Umbilical cord (tissue), 2 donors: ENCODE measurements around the gene ITSN1. TPM values are rescaled to one million over a fixed set of nuclear protein-coding genes. Genes with fewer than 3 reads are reported as not detected.

ENCODE experiments used
- DNase-seq: peaks from one replicate; pipeline ENCODE4 v3.0.0-alpha.2; 2015; ENCODE audit warnings: low spot score
- total RNA-seq: library from RNA; depleted of rRNA; stranded (reverse); fragments of >200 nt; gene quantifications from one replicate; pipeline ENCODE4 v1.2.3, GENCODE V29; 2014; ENCODE audit warnings: low replicate concordance; ENCODE audit not compliant: insufficient read depth

ITSN1 gene
- total RNA-seq, 1 donor from 2014 or later: 235 TPM

- DNase-seq: no peak
Measured at GRCh38 chr21:33680870-33681269, 38.6 kb downstream of the ITSN1 start.

DNA sequence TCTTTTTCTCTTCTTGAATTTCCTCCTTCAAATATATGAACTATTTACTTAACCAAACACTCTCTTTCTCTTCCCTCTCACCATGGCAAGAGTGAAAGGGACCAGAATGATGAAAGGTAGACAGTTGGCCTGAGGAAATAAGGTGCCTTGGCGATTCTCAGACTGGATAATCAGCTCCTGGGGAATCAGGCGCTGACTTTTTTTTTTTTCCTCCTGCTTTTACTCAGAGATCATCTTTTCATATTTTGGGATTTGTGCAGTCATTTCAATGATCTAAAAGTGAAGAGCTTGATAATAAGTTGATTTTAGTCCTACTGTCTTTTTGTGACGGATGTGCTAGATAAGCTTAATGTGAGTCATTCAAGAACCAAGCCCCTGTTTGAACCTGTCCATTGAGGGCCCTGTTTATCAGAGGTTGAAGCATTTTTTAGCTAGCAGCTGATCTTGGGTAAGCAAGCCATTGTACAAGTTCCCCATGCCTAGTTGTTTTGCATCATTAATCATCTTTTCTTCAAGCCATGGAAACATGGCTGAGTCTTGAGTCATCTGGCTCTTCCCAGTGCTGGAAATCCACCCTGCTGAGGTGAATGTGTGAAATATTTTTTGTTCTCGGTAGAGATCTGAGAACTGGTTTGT is 40.8 kb downstream of the ITSN1 start:
- peak; percentile 80 for DNase-seq

DNA sequence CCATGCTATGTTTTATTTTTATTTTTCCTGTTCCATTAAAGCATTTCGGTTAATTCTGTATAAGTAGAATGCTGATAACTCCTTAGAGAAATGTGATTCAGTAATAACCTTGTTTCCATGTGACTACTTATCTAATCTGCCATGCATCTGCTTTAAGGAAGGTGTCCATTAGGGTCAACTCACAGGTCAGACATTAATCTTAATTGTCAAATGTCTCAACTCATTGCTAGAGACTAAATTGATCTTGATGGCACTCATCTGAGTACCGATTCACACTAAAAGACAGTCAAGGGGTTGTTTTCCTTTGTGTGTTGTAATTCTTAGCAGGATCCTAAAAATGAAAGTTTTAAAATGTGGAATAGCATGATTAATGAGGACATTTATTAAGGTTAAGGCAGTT is 41.8 kb downstream of the ITSN1 start:
- no peak for DNase-seq

- DNase-seq: peak; percentile 32
Measured at GRCh38 chr21:33684923-33685560, 42.7 kb downstream of the ITSN1 start.

GRCh38 chr21:33685613-33686197 is 43.4 kb downstream of the ITSN1 start:
- no peak for DNase-seq

- DNase-seq: no peak
Measured at GRCh38 chr21:33686386-33686785, 44.1 kb downstream of the ITSN1 start.

GRCh38 chr21:33687634-33688033 is 45.3 kb downstream of the ITSN1 start:
- no peak for DNase-seq

- no peak for DNase-seq
Measured at GRCh38 chr21:33688353-33688752, 46.1 kb downstream of the ITSN1 start.

GRCh38 chr21:33690874-33691273 is 48.6 kb downstream of the ITSN1 start:
- no peak for DNase-seq

- DNase-seq: no peak
Measured at GRCh38 chr21:33691945-33692603, 49.8 kb downstream of the ITSN1 start.

DNA sequence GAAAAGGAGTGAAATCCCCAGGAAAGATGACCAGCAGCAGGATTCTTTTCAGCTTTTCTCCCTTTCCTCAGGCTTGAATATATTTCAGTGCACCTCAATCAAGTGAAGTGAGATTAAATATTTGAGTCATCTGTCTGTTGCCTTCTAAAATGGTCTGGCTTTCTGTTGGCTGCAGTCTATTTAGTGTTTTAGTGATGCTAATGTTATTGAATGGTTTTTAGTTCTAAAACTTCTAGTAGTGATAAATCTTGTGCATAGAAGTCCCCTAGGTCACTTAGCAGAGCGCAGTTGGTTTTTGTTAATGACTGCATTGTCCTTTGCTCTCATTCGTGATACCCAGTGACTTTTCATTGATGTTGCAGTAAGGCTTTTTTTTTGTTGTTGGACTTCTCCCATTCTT is 53.5 kb downstream of the ITSN1 start:
- peak; percentile 25 for DNase-seq

DNA sequence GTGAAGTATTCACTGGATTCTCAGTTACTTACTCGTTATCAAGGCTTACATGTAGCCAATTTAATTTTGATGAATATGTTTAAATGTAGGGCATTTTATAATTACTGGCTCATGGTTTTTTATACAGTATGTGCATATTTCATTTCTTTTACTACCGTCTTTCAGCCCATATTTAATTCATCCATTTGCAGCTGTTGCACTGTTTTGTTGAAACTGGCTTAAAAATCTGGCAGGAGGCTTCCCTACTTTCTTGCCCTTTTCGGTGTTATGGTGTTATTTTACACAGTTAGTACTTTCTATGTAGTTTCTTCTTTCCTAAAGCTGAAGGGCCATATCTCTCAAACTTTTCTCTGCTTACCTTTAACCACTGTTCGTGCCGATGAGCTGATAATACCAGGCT is 54.2 kb downstream of the ITSN1 start:
- no peak for DNase-seq

DNA sequence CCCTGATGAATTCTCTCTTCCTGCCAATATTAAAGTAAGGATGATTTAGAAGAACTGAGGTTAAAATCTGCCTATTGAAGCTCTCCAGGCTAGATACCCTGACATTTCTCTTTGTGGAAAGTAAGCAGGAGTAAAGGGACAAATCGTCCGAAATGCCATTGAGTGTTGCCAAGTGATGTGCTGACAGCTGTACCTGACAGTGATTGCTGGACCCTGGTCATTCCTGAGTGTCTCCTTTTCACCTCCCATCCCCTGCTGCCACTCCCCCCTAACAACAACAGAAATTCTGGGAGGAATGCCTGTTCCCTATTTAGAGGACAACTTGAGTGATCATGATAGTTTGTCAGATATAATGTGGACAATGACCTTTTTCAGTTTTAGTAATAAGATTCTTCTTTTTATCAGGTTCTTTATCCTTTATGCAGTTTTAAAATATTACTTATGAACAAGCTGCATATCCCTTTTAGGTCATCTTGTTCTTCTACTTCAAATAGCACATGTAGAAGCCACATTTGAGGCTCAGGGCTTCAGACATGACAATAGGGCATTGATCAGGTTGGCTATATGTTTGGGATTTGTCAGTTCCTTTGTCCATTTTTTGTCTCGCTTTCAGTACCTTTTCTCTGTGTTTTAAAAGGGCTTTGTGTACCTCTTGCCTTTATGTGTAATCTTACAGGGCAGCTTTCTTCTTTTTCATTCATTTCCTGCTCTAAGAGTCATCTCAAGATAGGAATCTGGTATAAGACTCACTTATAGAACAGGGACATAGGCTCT is 56.0 kb downstream of the ITSN1 start:
- DNase-seq: no peak

GRCh38 chr21:33699277-33699676 is 57.0 kb downstream of the ITSN1 start:
- no peak for DNase-seq

DNA sequence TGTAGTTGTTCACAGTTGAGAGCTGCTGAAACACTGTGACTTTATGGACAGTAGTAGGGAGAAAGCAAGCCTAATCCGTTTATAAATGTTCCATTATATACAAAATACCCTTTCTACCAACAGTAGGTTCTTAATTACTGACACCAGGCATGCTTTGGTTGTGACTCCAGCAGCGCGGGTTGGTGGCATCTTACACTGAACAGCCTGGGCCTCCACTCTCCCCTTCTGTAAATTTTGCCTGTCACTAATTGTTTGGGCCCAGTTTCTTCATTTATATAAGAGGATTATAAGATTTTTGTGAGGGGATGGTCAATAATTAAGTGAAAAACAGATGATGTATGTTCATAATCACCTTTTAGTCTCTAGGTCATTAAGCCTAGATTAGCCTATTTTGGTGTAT is 58.2 kb downstream of the ITSN1 start:
- DNase-seq: no peak

DNA sequence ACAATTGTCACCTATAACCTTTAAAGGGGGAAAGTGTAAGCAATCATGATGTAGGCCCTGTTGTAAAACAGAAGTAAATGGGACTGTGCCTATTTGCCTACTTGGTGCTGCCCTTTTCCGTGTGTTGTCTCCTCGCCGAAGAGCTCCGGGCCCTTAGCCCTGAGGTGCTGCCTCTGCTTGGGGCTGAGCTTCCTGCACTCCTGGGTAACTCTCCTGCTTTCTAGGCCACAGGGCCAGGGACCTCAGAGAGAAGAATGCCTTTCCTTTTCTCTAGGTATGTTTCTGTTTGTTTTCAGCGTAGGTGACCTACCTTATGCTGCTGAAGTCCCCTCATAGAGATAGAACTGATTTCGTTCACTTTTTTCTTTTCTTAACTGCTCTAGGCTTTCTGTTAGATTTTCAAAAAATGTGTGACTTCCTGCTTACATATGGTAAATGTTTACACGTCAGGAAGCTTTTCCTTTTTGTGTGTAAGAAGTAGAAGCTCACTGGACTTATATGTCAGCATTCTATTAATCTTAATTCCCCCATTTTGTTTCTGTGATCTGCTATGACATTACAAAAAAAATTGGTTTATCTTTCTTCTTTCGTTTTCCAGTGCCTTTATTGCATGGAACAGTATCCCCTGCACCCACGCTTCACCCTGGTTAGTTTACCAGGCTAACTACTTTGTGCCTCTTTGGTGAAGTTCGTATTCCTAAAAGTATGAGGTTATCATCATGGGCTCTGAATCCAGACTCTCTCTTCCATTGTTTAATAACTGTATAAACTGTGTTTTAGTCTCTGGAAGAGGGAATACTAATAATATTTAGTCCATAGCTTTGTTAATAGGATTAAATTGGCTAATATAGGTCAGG is 61.7 kb downstream of the ITSN1 start:
- DNase-seq: no peak

GRCh38 chr21:33707846-33708245 is 65.5 kb downstream of the ITSN1 start:
- no peak for DNase-seq

- no peak for DNase-seq
Measured at GRCh38 chr21:33708874-33709273, 66.6 kb downstream of the ITSN1 start.

DNA sequence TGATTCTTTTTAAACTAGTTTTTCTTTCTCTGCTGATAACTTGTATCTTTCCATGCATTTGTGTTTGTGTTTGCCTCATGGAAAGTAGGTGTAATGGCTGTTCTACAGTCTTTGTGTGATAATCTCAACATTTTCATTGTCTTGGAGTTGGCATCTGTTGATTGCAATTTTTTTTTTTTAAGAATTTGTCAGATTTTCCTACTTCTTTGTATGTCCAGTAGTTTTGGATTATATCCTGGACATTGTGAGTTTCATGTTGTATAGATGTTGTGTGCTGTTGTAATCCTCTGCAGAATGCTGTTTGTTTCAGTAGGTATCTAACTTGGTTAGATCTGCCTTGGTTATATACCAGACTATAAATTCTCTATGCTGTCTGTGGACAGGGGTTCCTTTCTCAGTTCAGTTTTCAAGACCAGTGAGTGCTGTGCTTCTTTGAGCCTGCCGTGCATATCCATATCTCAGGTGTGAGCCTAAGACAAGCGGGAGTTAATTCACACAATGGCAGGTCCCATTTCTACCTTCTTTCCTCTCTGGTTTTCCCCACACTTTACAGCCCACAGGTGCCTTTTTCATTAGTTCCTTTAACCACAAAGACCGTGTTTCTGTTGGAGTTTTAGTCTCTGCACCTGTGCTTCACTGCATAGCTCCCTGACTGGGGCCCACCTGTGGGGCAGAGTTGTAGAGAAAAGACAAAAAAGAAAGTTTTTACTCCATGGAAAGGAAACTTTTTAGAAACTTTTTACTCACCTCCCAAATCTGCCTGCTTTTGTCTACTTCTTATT is 69.9 kb downstream of the ITSN1 start:
- no peak for DNase-seq

GRCh38 chr21:33721081-33721480 is 78.8 kb downstream of the ITSN1 start:
- DNase-seq: no peak
